ENCODE data around the gene TBX21.

The TBX21 gene

GRCh38 chr17:47714773-47715396 is 18.2 kb upstream of the TBX21 start:
- no peak for DNase-seq

GRCh38 chr17:47715669-47716325 is 17.2 kb upstream of the TBX21 start:
- DNase-seq, result no peak

GRCh38 chr17:47716375-47716774 is 16.7 kb upstream of the TBX21 start:
- no peak for DNase-seq

GRCh38 chr17:47717261-47717697 is 15.8 kb upstream of the TBX21 start:
- DNase-seq, result no peak

- no peak for DNase-seq
These were observed 14.9 kb upstream of the TBX21 start for GRCh38 chr17:47717979-47718621.

- DNase-seq, result no peak
These were observed 14.2 kb upstream of the TBX21 start for GRCh38 chr17:47718634-47719405.

GRCh38 chr17:47719411-47720152 is 13.5 kb upstream of the TBX21 start:
- no peak for DNase-seq

GRCh38 chr17:47720196-47720595 is 12.8 kb upstream of the TBX21 start:
- DNase-seq, result no peak

- DNase-seq, result peak in 1 of 2 experiments; percentile 9
These were observed 12.1 kb upstream of the TBX21 start for GRCh38 chr17:47720754-47721533.

GRCh38 chr17:47721725-47722124 is 11.3 kb upstream of the TBX21 start:
- no peak for DNase-seq

- no peak for DNase-seq
These were observed 8.3 kb upstream of the TBX21 start for GRCh38 chr17:47724705-47725104.

- DNase-seq, result no peak
These were observed 7.5 kb upstream of the TBX21 start for GRCh38 chr17:47725446-47726111.

- DNase-seq, result no peak
These were observed 6.0 kb upstream of the TBX21 start for GRCh38 chr17:47726796-47727703.

- DNase-seq, result no peak
These were observed 5.4 kb upstream of the TBX21 start for GRCh38 chr17:47727704-47728036.

- DNase-seq, result no peak
These were observed 4.7 kb upstream of the TBX21 start for GRCh38 chr17:47728214-47728877.

- DNase-seq, result no peak
These were observed 3.6 kb upstream of the TBX21 start for GRCh38 chr17:47729476-47729875.

- DNase-seq, result no peak
These were observed 2.4 kb upstream of the TBX21 start for GRCh38 chr17:47730681-47731080.

- no peak for DNase-seq
These were observed 1.6 kb upstream of the TBX21 start for GRCh38 chr17:47731396-47731795.

GRCh38 chr17:47732399-47733046 is 513 bp upstream of the TBX21 start:
- DNase-seq, result no peak
